SU-DHL-6 (cell line): Measurements from ENCODE around the gene NELL1.

Source experiments
- CTCF ChIP-seq: fragments of 200-600 bp; sonication (generic); IDR thresholded peaks from one replicate; pipeline ENCODE4 v1.5.1; 2017; ENCODE audit warnings: antibody characterized with exemption, mild to moderate bottlenecking, low read length, moderate library complexity; ENCODE audit not compliant: insufficient read depth, poor library complexity, severe bottlenecking
- EZH2phosphoT487 ChIP-seq: fragments of 200-600 bp; sonication (generic), shearing (Covaris generic); conservative IDR thresholded peaks from 2 replicates; pipeline ENCODE4 v1.6.1; 2018; ENCODE audit warnings: mild to moderate bottlenecking, antibody characterized with exemption, low read length, moderate library complexity, mixed read lengths

- TF ChIP-seq CTCF (no peak), EZH2phosphoT487 (no peak)
Measured at GRCh38 chr11:21072558-21072957, 403.2 kb downstream of the NELL1 start.
